HEK293T (cell line): ENCODE results near the gene CHD6.

Experiments used
- ELF4 ChIP-seq: fragments of 450-650 bp; IDR thresholded peaks from 2 replicates; pipeline ENCODE4 v1.6.1; 2017; ENCODE audit warnings: antibody characterized with exemption
- FOXA1 ChIP-seq: fragments of 450-650 bp; IDR thresholded peaks from 2 replicates; pipeline ENCODE4 v1.6.1; 2016; ENCODE audit warnings: mild to moderate bottlenecking
- FOXK2 ChIP-seq: fragments of 450-650 bp; IDR thresholded peaks from 2 replicates; pipeline ENCODE4 v1.6.1; 2016; ENCODE audit warnings: mild to moderate bottlenecking
- L3MBTL2 ChIP-seq: fragments of 450-650 bp; conservative IDR thresholded peaks from 2 replicates; pipeline ENCODE4 v1.6.1; 2016; ENCODE audit warnings: mild to moderate bottlenecking
- SP1 ChIP-seq: fragments of 450-650 bp; IDR thresholded peaks from 2 replicates; pipeline ENCODE4 v1.6.1; 2017
- SUZ12 ChIP-seq: fragments of 450-650 bp; IDR thresholded peaks from 2 replicates; pipeline ENCODE4 v1.6.1; 2016; ENCODE audit warnings: mild to moderate bottlenecking
- TARDBP ChIP-seq: fragments of 450-650 bp; IDR thresholded peaks from 2 replicates; pipeline ENCODE4 v1.6.1; 2016
- ZNF384 ChIP-seq: fragments of 450-650 bp; IDR thresholded peaks from 2 replicates; pipeline ENCODE4 v1.6.1; 2016

- TF ChIP-seq FOXK2, result no peak
- no peak for TF ChIP-seq ZNF384
- TF ChIP-seq FOXA1, result no peak
- no peak for TF ChIP-seq L3MBTL2
- TF ChIP-seq TARDBP, result no peak
- no peak for TF ChIP-seq ELF4
- no peak for TF ChIP-seq SP1
- no peak for TF ChIP-seq SUZ12
These were observed 111.8 kb downstream of the CHD6 start for GRCh38 chr20:41506192-41506915.
